Liver (tissue), 9 donors: ENCODE data around the gene VASH1. TPM values are rescaled to one million over a fixed set of nuclear protein-coding genes. Genes with fewer than 3 reads are reported as not detected.
"Not testable (repeated sequence)": the region's sequence is repeated elsewhere in the genome, so short reads cannot be mapped to it uniquely, and the experiment has no call there.

Experiments used
- DNase-seq: peaks from one replicate; pipeline ENCODE4 v3.0.0-alpha.2; 2017; ENCODE audit warnings: low spot score
- H3K27ac ChIP-seq, 2 donors: one replicate each; pipeline ENCODE4 v1.7.0; 2013; ENCODE audit warnings: inconsistent platforms in 2 of 2, low read length in 2 of 2, control low read depth in 1 of 2, low read depth in 1 of 2, mild to moderate bottlenecking in 1 of 2
- H3K27me3 ChIP-seq, 4 donors: one replicate each; pipeline versions ENCODE4 v1.6.1 to v1.7.0; 2013; ENCODE audit warnings: low read length in 3 of 4, inconsistent platforms in 1 of 4, mild to moderate bottlenecking in 1 of 4, moderate library complexity in 1 of 4; ENCODE audit not compliant: control insufficient read depth in 4 of 4, insufficient read depth in 4 of 4
- H3K36me3 ChIP-seq, 4 donors: one replicate each; pipeline versions ENCODE4 v1.6.1 to v1.7.0; 2013; ENCODE audit warnings: low read length in 3 of 4, mild to moderate bottlenecking in 3 of 4, low read depth in 1 of 4, moderate library complexity in 1 of 4; ENCODE audit not compliant: control insufficient read depth in 4 of 4, insufficient read depth in 3 of 4
- H3K4me1 ChIP-seq, 4 donors: one replicate each; pipeline versions ENCODE4 v1.6.1 to v1.7.0; 2013; ENCODE audit warnings: low read length in 3 of 4, mild to moderate bottlenecking in 3 of 4, moderate library complexity in 1 of 4; ENCODE audit not compliant: control insufficient read depth in 4 of 4, insufficient read depth in 4 of 4
- H3K4me3 ChIP-seq, 3 donors: one replicate each; pipeline versions ENCODE4 v1.6.1 to v1.7.0; 2013; ENCODE audit warnings: low read length in 3 of 3, control low read depth in 1 of 3, low read depth in 1 of 3, mild to moderate bottlenecking in 1 of 3
- H3K9ac ChIP-seq, 2 donors: one replicate each; pipeline ENCODE4 v1.7.0; 2013; ENCODE audit warnings: low read length in 2 of 2, mild to moderate bottlenecking in 2 of 2, moderate library complexity in 2 of 2, control low read depth in 1 of 2, low read depth in 1 of 2
- H3K9me3 ChIP-seq, 4 donors: one replicate each; pipeline versions ENCODE4 v1.6.1 to v1.7.0; 2013; ENCODE audit warnings: low read length in 3 of 4; ENCODE audit not compliant: control insufficient read depth in 4 of 4
- EGR1 ChIP-seq, 2 donors: IDR thresholded peaks; 2 replicates each; pipeline ENCODE4 v1.6.1; 2016 to 2018; ENCODE audit warnings: antibody characterized with exemption in 2 of 2, low read depth in 2 of 2
- FOXA1 ChIP-seq: IDR thresholded peaks from 2 replicates; pipeline ENCODE4 v1.6.1; 2016; ENCODE audit warnings: antibody characterized with exemption
- FOXA2 ChIP-seq: IDR thresholded peaks from 2 replicates; pipeline ENCODE4 v1.6.1; 2016; ENCODE audit warnings: antibody characterized with exemption
- GABPA ChIP-seq, 2 donors: IDR thresholded peaks in 1 of 2; conservative IDR thresholded peaks in 1 of 2; 2 replicates each; pipeline ENCODE4 v1.6.1; 2016; ENCODE audit warnings: antibody characterized with exemption in 2 of 2, mild to moderate bottlenecking in 1 of 2, moderate library complexity in 1 of 2
- HNF4A ChIP-seq, 2 donors: conservative IDR thresholded peaks; 2 replicates each; pipeline ENCODE4 v1.6.1; 2016; ENCODE audit warnings: antibody characterized with exemption in 2 of 2, mild to moderate bottlenecking in 2 of 2
- HNF4G ChIP-seq: IDR thresholded peaks from 2 replicates; pipeline ENCODE4 v1.6.1; 2016; ENCODE audit warnings: antibody characterized with exemption
- RAD21 ChIP-seq, 2 donors: IDR thresholded peaks; 2 replicates each; pipeline ENCODE4 v1.6.1; 2016; ENCODE audit warnings: antibody characterized with exemption in 2 of 2, mild to moderate bottlenecking in 2 of 2
- RXRA ChIP-seq, 2 donors: IDR thresholded peaks; 2 replicates each; pipeline ENCODE4 v1.6.1; 2017 to 2018; ENCODE audit warnings: antibody characterized with exemption in 2 of 2, mild to moderate bottlenecking in 1 of 2
- TAF1 ChIP-seq: conservative IDR thresholded peaks from 2 replicates; pipeline ENCODE4 v1.6.1; 2016; ENCODE audit warnings: antibody characterized with exemption, mild to moderate bottlenecking
- YY1 ChIP-seq: IDR thresholded peaks from 2 replicates; pipeline ENCODE4 v1.6.1; 2016; ENCODE audit warnings: antibody characterized with exemption, mild to moderate bottlenecking
- WGBS: extraction: QIAGEN DNeasy Blood & Tissue Kit; methylation state at CpG from one replicate; pipeline ENCODE4 v1.1.7; 2013; 5-methylcytosine and 5-hydroxymethylcytosine counted together
- polyA plus RNA-seq, 2 donors: library from polyadenylated mRNA; stranded (reverse) in 1 of 2; unstranded in 1 of 2; fragments of 200-250 nt in 1 of 2; fragments of >200 nt in 1 of 2; fragmentation: Nextera tagmentation in 1 of 2; extraction: Ambion mirVana in 1 of 2; gene quantifications; one replicate each; pipeline versions ENCODE4 v1.2.1 to v1.2.3, GENCODE V29; 2013 to 2015
- total RNA-seq, 2 donors: library from RNA; depleted of rRNA; stranded (reverse); fragments of >200 nt; gene quantifications; one replicate each; pipeline ENCODE4 v1.2.3, GENCODE V29; 2014
- TF ChIP-seq, protein P1 (sequence below): IDR thresholded peaks from 2 replicates; pipeline ENCODE4 v1.6.1; 2016; ENCODE audit warnings: antibody characterized with exemption
- TF ChIP-seq, protein P2 (sequence below): IDR thresholded peaks from 2 replicates; pipeline ENCODE4 v1.6.1; 2016; ENCODE audit warnings: antibody characterized with exemption
- TF ChIP-seq, protein P3 (sequence below): IDR thresholded peaks from 2 replicates; pipeline ENCODE4 v1.6.1; 2016; ENCODE audit warnings: antibody characterized with exemption, mild to moderate bottlenecking
- TF ChIP-seq, protein P4 (sequence below): IDR thresholded peaks from 2 replicates; pipeline ENCODE4 v1.6.1; 2016; ENCODE audit warnings: antibody characterized with exemption
- donor health status: healthy.
- donor health status: healthy.
- donor health status: healthy.
- donor health status: healthy.
- donor health status: healthy.

The VASH1 gene
- total and polyA plus RNA-seq, 4 donors: 0.94 to 5.9 (median 4.3) TPM

DNA sequence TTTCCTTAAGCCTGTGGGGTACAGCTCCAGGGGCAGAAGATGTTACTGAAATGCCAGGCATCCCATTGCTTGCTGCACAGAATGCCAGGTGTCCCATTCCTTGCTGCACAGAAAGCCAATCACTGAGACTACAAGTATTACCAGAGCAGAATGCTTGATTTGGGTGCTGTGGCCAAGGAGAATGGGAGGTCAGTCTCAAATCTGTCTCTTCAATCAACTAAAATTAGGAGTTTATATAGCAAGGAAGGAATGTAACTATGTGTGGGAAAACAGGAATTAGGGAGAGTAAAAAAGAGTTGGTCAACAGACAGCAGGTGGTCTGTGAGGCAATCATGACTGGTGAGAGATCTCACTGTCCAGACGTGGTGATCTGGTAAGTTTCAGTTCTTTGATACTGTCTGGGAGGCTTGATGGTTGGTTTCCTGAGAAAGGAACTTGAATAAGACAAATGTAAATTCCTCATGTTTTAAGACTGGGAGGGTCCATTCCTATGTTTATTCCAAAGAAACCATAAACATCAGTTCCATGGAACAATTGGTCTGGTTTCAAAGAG, 31.2 kb upstream of the VASH1 start:
- 32% methylated on average over 1 of the region's 1 CpG for WGBS
- Histone ChIP-seq H3K9ac (no peak overlapping the region), H3K4me3 (no peak overlapping the region), H3K27ac (no peak overlapping the region), H3K27me3 (no peaks in the 10 kb centered on the region), H3K9me3 (no peaks in the 10 kb centered on the region), H3K4me1 (no peaks in the 10 kb centered on the region), H3K36me3 (no peaks in the 10 kb centered on the region)
- TF ChIP-seq FOXA2 (no peak), FOXA1 (no peak), GABPA (IDR thresholded peaks at IDR 0.05 in 1 of 2, conservative IDR thresholded peaks at IDR 0.05 in 1 of 2) (no peak), HNF4A (conservative IDR thresholded peaks at IDR 0.05) (no peak), HNF4G (no peak), YY1 (no peak), RAD21 (IDR thresholded peaks at IDR 0.05) (no peak), EGR1 (IDR thresholded peaks at IDR 0.05; ENCODE audit: low read depth in 2 of 2) (no peak), RXRA (IDR thresholded peaks at IDR 0.05) (no peak), TAF1 (no peak)
- TF ChIP-seq, protein P1, sequence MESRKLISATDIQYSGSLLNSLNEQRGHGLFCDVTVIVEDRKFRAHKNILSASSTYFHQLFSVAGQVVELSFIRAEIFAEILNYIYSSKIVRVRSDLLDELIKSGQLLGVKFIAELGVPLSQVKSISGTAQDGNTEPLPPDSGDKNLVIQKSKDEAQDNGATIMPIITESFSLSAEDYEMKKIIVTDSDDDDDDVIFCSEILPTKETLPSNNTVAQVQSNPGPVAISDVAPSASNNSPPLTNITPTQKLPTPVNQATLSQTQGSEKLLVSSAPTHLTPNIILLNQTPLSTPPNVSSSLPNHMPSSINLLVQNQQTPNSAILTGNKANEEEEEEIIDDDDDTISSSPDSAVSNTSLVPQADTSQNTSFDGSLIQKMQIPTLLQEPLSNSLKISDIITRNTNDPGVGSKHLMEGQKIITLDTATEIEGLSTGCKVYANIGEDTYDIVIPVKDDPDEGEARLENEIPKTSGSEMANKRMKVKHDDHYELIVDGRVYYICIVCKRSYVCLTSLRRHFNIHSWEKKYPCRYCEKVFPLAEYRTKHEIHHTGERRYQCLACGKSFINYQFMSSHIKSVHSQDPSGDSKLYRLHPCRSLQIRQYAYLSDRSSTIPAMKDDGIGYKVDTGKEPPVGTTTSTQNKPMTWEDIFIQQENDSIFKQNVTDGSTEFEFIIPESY: no peak
- TF ChIP-seq, protein P2, sequence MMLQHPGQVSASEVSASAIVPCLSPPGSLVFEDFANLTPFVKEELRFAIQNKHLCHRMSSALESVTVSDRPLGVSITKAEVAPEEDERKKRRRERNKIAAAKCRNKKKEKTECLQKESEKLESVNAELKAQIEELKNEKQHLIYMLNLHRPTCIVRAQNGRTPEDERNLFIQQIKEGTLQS: no peak
- TF ChIP-seq, protein P3, sequence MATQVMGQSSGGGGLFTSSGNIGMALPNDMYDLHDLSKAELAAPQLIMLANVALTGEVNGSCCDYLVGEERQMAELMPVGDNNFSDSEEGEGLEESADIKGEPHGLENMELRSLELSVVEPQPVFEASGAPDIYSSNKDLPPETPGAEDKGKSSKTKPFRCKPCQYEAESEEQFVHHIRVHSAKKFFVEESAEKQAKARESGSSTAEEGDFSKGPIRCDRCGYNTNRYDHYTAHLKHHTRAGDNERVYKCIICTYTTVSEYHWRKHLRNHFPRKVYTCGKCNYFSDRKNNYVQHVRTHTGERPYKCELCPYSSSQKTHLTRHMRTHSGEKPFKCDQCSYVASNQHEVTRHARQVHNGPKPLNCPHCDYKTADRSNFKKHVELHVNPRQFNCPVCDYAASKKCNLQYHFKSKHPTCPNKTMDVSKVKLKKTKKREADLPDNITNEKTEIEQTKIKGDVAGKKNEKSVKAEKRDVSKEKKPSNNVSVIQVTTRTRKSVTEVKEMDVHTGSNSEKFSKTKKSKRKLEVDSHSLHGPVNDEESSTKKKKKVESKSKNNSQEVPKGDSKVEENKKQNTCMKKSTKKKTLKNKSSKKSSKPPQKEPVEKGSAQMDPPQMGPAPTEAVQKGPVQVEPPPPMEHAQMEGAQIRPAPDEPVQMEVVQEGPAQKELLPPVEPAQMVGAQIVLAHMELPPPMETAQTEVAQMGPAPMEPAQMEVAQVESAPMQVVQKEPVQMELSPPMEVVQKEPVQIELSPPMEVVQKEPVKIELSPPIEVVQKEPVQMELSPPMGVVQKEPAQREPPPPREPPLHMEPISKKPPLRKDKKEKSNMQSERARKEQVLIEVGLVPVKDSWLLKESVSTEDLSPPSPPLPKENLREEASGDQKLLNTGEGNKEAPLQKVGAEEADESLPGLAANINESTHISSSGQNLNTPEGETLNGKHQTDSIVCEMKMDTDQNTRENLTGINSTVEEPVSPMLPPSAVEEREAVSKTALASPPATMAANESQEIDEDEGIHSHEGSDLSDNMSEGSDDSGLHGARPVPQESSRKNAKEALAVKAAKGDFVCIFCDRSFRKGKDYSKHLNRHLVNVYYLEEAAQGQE: no peak
- TF ChIP-seq, protein P4, sequence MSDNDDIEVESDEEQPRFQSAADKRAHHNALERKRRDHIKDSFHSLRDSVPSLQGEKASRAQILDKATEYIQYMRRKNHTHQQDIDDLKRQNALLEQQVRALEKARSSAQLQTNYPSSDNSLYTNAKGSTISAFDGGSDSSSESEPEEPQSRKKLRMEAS: no peak
- DNase-seq: no peak

DNA sequence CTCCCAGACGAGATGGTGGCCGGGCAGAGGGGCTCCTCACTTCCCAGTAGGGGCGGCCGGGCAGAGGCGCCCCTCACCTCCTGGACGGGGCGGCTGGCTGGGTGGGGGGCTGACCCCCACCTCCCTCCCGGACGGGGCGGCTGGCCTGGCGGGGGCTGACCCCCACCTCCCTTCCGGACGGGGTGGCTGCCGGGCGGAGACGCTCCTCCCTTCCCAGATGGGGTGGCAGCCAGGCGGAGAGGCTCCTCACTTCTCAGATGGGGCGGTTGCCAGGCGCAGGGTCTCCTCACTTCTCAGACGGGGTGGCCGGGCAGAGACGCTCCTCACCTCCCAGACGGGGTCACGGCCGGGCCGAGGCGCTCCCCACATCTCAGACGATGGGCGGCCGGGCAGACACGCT, 26.8 kb upstream of the VASH1 start:
- H3K27me3 ChIP-seq, DNase-seq, H3K9me3 ChIP-seq, H3K36me3 ChIP-seq, H3K4me1 ChIP-seq, H3K27ac ChIP-seq, H3K4me3 ChIP-seq, H3K9ac ChIP-seq: not testable (repeated sequence)
- 95% methylated on average over 31 of the region's 31 CpGs for WGBS
